NCI-H446 (cell line): ENCODE measurements around the gene TMEM184B.

Source experiments
- DNase-seq, 2 experiments: peaks; one replicate each; lab custom pipeline; 2025; lab: John Stamatoyannopoulos, UW

Gene TMEM184B

DNA sequence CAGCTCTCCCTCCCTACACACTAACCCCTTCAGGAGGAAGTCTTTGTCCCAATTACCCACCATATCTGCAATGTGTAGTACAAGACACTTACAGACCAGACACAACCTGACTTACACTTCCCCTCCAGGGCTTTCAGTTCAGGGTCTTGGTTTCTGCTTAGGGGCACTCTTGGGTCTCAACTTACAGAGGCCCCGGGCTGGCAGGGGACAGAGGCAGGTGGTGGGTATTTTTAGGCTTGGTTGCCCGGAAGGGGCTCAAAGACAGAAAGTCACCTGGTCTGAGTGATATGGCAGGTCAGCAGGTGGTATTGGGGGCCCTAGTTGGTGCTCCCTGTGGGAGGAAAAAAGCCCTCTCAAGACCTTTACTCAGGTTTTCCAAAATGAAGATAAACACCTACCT, 3.4 kb upstream of the TMEM184B start:
- no peak for DNase-seq

GRCh38 chr22:38273135-38273826, 471 bp upstream of the TMEM184B start:
- no peak for DNase-seq

GRCh38 chr22:38271927-38272372, 860 bp downstream of the TMEM184B start:
- DNase-seq: no peak

GRCh38 chr22:38271101-38271500, 1.7 kb downstream of the TMEM184B start:
- no peak for DNase-seq

- no peak for DNase-seq
Observed at GRCh38 chr22:38270091-38270992, 2.5 kb downstream of the TMEM184B start.

GRCh38 chr22:38269466-38269865, 3.3 kb downstream of the TMEM184B start:
- DNase-seq: no peak

- no peak for DNase-seq
Observed at GRCh38 chr22:38267086-38267485, 5.7 kb downstream of the TMEM184B start.

DNA sequence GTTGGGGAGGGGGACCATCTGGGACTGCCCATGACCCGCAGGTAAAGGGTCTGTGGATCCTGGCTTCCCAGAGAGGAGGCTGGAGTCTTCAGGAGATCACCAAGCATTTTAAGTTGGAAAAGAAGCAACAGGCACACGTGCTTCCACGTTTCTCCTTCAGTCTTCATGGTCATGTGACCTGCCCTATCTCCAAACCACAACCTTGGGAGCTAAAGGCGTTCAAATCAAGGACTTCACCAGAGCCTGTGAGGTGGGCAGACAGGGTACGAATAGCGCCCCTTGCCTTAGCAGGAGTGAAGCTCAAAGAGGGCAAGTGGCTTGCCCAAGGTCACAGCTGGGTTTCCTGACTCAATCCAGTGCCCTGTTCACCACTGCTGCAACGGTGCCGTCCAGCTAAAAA, 6.7 kb downstream of the TMEM184B start:
- no peak for DNase-seq

DNA sequence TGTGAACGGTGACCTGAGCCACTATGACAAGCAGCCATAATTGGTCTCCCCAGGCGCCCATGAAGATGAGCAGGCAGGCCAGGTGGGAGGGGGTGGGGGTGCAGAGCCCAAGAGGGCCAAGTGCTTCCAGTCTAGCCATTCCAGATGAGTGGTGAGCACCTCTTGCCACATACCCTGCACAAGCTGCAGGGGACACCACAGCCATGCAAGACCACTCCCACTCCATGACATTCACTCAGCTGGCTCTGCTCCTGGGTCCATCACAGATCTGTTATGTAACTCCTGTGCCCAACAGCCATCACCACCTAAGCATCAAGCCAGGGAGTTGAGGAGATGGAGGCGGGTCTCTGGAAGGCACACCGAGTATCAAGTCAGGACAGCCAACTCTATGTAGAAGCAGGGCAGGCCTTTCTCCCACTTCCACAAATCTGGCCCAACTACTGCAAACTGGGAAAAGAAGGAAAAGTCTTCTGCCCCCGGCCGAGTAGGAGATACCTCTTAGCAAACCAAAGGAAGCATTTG, 8.4 kb downstream of the TMEM184B start:
- DNase-seq: no peak

DNA sequence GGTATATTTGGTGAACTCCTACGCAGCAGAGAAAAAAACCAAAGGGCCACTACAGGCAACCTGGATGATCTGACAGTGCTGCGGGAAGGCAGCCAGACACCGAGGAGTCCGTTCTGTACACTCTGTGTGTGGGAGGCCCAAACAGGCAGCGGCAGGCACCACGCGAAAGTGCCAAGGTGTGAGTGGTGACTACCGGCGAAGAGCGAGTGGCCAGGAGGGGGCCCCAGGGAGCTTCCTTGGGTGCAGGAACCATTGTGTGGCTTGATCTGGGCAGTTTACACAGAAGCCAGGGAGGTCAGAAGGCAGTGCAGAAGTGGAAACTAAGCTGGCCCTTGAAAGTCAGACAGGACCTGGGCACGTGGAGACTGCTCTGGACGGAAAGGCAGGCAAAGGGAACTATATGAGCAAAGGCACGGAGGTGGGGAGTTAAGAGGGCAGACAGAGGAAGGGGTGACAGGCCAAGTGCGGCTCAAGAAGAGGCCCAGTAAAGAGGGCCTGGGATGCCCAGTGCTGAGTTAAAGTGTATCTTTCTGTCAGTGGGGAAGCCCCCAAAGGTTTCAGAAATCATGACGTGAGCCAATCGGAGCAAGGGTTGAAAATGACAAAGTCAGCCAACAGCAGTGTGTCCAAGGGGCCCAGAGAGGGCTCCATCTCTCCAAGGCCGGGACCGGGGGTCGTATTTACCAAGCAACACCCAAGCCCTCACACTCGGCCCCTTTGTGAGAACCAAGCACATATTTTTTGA, 10.6 kb downstream of the TMEM184B start:
- no peak for DNase-seq

DNA sequence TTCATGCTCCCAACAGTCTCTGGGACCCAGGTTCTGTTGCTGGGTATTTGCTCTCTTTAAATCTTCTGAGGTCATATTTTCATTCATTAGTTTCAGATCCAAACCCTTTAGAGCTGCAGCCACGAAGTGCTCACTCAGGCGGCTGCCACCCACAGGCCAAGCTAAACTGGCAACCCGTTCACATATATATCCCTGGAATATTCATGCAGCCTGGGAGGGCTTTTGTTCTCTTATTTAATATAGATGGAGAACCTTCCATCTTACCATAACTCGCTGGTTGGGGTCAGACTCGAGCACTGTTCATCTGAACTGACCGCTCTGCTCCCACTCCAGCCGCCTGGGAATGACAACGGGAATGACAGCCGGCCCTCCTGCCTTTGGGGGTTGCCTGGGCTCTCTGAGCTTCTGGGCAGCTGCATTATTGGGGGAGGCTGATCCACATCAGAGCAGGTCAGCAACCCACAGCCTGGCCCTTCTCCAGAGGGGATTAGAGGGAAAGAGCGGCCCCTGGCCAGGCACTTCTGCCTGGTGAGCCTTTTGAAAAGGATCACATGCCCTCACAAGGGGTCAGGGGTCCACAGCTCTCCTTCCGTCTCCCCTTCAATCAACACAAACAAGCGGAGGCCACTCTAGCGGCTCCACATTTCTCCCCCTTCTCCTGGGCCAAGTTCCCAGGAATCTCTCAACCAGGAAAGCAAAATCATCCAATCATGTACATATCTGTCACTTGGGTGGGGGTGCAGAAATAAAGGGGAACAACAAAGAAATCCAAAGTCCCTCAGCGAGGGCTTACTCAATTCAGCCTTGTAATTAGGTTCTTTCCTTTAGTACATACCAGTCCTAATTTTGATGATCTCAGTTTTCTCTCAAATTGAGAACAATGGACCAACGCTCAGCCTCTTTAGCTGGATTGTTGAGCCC, 11.8 kb downstream of the TMEM184B start:
- no peak for DNase-seq

GRCh38 chr22:38259370-38259769, 13.4 kb downstream of the TMEM184B start:
- DNase-seq: no peak

- no peak for DNase-seq
Observed at GRCh38 chr22:38258895-38259294, 13.9 kb downstream of the TMEM184B start.

- no peak for DNase-seq
Observed at GRCh38 chr22:38257650-38258250, 15.1 kb downstream of the TMEM184B start.

DNA sequence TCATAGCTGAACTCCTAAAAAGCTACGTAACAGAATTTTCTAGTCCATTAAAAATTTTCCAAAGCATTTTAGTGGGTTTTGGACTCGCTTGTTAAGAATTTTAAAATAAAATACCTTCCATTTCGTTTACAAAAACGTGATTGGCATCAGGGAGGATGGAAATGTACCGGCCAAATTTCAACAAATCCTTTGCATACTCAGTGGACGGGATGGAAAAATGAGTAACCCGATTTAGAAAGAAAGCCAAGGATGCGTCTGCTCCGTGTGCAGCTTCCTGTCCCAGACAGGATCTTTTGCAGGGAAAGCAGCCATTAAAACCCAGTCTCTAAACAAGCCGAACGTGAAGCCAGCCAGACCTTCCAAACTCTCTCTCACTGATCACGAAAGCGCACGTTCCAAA, 15.6 kb downstream of the TMEM184B start:
- no peak for DNase-seq

GRCh38 chr22:38255697-38256096, 17.1 kb downstream of the TMEM184B start:
- DNase-seq: no peak

GRCh38 chr22:38251341-38251692, 21.5 kb downstream of the TMEM184B start:
- DNase-seq: no peak

GRCh38 chr22:38250643-38251340, 22.0 kb downstream of the TMEM184B start:
- no peak for DNase-seq

GRCh38 chr22:38249803-38250642, 22.8 kb downstream of the TMEM184B start:
- no peak for DNase-seq
